HepG2 (cell line): ENCODE measurements around the gene NOTUM. TPM values are rescaled to one million over a fixed set of nuclear protein-coding genes. Genes with fewer than 3 reads are reported as not detected.

Experiments
- CC2D1A ChIP-seq: sonication (generic); formaldehyde crosslinking; IDR thresholded peaks from 2 replicates; pipeline ENCODE4 v1.8.1; 2023; ENCODE audit warnings: mild to moderate bottlenecking, missing genetic modification reagents
- FOXM1 ChIP-seq: sonication (generic); formaldehyde crosslinking; IDR thresholded peaks from 2 replicates; pipeline ENCODE4 v1.5.0; 2020; ENCODE audit warnings: missing genetic modification reagents
- HNRNPUL1 ChIP-seq: fragments of 200-400 bp; formaldehyde crosslinking; IDR thresholded peaks from 2 replicates; pipeline ENCODE4 v1.6.1; 2017; ENCODE audit warnings: low read depth, mild to moderate bottlenecking, low read length, moderate library complexity
- KIAA2018 ChIP-seq: sonication (generic); formaldehyde crosslinking; IDR thresholded peaks from 2 replicates; pipeline ENCODE4 v1.5.0; 2020; ENCODE audit warnings: mild to moderate bottlenecking, missing genetic modification reagents, borderline replicate concordance
- KLF16 ChIP-seq, 2 experiments: sonication (generic) in 1 of 2; formaldehyde crosslinking in 1 of 2; IDR thresholded peaks; 2 replicates each; pipeline versions ENCODE4 v1.6.1 to v1.8.0; 2016 to 2023; ENCODE audit warnings: missing genetic modification reagents in 2 of 2, missing compliant biosample characterization in 1 of 2
- MEIS2 ChIP-seq: sonication (generic); formaldehyde crosslinking; IDR thresholded peaks from 2 replicates; pipeline ENCODE4 v1.9.0; 2021; ENCODE audit warnings: mild to moderate bottlenecking, missing genetic modification reagents
- SNAPC2 ChIP-seq: sonication (generic); formaldehyde crosslinking; IDR thresholded peaks from 2 replicates; pipeline ENCODE4 v1.8.1; 2022; ENCODE audit warnings: mild to moderate bottlenecking, missing genetic modification reagents
- TERF1 ChIP-seq: sonication (generic); formaldehyde crosslinking; IDR thresholded peaks from 2 replicates; pipeline ENCODE4 v1.8.0; 2022; ENCODE audit warnings: mild to moderate bottlenecking, missing genetic modification reagents, moderate library complexity
- ZBTB1 ChIP-seq: sonication (generic); formaldehyde crosslinking; IDR thresholded peaks from 2 replicates; pipeline ENCODE4 v1.4.0; 2020; ENCODE audit warnings: missing genetic modification reagents, borderline replicate concordance
- ZNF784 ChIP-seq: sonication (generic); formaldehyde crosslinking; IDR thresholded peaks from 2 replicates; pipeline ENCODE4 v1.5.1; 2020; ENCODE audit warnings: missing genetic modification reagents, mild to moderate bottlenecking, borderline replicate concordance
- polyA plus RNA-seq, 8 experiments: library from polyadenylated mRNA; depleted of rRNA in 3 of 8; stranded (reverse) in 7 of 8; unstranded in 1 of 8; fragments of >200 nt; fragmentation: Illumina TruSeq in 4 of 8; extraction: Trizol in 4 of 8; gene quantifications; 2 replicates each; pipeline versions ENCODE4 v1.2.1 to v1.2.3, GENCODE V29; 2011 to 2016; ENCODE audit warnings: low read depth in 4 of 8, missing spikeins in 1 of 8, mixed read lengths in 1 of 8; ENCODE audit not compliant: insufficient read depth in 1 of 8
- total RNA-seq, 5 experiments: library from RNA; depleted of rRNA; stranded (reverse); fragments of >200 nt; fragmentation: Illumina TruSeq; extraction: Trizol; gene quantifications; 2 replicates each; pipeline ENCODE4 v1.2.3, GENCODE V29; 2016; ENCODE audit warnings: low read depth in 1 of 5
- TF ChIP-seq, protein P1 (sequence below): sonication (generic); formaldehyde crosslinking; IDR thresholded peaks from 2 replicates; pipeline ENCODE4 v1.8.0; 2022; ENCODE audit warnings: mild to moderate bottlenecking, missing genetic modification reagents; ENCODE audit not compliant: insufficient replicate concordance
- TF ChIP-seq, protein P2 (sequence below): sonication (generic); formaldehyde crosslinking; IDR thresholded peaks from 2 replicates; pipeline ENCODE4 v1.5.0; 2020; ENCODE audit warnings: missing genetic modification reagents

Gene NOTUM
- total and polyA plus RNA-seq, 2 of the 13 experiments (the other 11 are each of a cell fraction or from before 2014, with no cell fraction given), result 150 to 160 TPM

DNA sequence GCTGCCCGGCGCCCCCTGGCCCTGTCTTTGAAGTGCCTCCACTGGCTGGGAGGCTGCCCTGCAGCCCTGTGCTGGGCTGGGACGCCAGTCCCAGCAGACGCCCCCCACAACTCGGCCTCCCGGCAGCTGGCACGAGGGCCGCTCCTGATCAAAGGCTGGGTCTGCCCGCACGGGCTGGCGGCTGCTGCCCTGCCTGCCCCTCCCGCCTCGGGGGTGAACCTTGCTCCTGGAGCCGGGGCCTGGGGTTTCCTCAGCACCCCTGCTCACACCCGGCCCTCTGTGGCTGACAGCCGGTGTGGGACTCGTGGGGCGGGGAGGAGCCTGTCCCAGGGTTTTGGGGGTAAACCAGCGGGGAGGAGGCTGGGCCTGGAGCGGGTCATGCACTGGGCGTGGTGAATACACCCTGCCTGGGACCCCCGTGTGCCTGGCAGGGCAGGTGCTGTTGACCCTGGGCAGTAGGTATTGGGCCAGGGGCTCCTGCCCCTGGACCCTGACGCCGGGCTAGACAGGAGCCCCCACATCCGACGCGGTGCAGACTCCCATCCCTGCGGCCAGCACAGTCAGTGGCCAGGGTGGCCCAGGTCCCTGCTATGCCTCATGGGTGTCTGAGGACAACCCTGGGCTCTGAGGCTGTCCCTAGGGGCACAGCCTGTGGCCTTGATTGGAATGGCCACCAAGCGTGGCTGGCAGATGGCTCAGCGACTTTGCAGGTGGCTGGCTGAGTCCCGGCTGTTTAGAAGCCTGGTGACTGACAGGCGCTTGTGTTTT, 40.0 kb upstream of the NOTUM start (continued):
- no peak; the same call in 1 of the 2 replicates for TF ChIP-seq KIAA2018 (CRISPR knock-in tag)
- peak; percentile 98 for TF ChIP-seq MEIS2
- TF ChIP-seq TERF1 (CRISPR knock-in tag), result peak; percentile 59; the same call in 1 of the 2 replicates
- TF ChIP-seq SNAPC2 (CRISPR knock-in tag), result peak; percentile 89; the same call in 1 of the 2 replicates
- TF ChIP-seq, protein P1, sequence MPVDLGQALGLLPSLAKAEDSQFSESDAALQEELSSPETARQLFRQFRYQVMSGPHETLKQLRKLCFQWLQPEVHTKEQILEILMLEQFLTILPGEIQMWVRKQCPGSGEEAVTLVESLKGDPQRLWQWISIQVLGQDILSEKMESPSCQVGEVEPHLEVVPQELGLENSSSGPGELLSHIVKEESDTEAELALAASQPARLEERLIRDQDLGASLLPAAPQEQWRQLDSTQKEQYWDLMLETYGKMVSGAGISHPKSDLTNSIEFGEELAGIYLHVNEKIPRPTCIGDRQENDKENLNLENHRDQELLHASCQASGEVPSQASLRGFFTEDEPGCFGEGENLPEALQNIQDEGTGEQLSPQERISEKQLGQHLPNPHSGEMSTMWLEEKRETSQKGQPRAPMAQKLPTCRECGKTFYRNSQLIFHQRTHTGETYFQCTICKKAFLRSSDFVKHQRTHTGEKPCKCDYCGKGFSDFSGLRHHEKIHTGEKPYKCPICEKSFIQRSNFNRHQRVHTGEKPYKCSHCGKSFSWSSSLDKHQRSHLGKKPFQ (CRISPR knock-in tag), result peak; percentile 74
- no peak for TF ChIP-seq CC2D1A
- TF ChIP-seq ZBTB1 (CRISPR knock-in tag), result 0 out of 2 replicates have a peak, but pooled peaks have one; percentile 42
- no peak for TF ChIP-seq ZNF784 (CRISPR knock-in tag)
- peak; percentile 94 for TF ChIP-seq HNRNPUL1
- TF ChIP-seq, protein P2, sequence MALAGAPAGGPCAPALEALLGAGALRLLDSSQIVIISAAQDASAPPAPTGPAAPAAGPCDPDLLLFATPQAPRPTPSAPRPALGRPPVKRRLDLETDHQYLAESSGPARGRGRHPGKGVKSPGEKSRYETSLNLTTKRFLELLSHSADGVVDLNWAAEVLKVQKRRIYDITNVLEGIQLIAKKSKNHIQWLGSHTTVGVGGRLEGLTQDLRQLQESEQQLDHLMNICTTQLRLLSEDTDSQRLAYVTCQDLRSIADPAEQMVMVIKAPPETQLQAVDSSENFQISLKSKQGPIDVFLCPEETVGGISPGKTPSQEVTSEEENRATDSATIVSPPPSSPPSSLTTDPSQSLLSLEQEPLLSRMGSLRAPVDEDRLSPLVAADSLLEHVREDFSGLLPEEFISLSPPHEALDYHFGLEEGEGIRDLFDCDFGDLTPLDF (CRISPR knock-in tag), result peak; percentile 81; the same call in 1 of the 2 replicates
- peak; percentile 93 to 98; a peak in 3 of 4 replicates for TF ChIP-seq KLF16 (CRISPR knock-in tag; IDR thresholded peaks at IDR 0.05)
- no peak for TF ChIP-seq FOXM1 (CRISPR knock-in tag)
